ENCODE results near the gene GADD45B. TPM values are rescaled to one million over a fixed set of nuclear protein-coding genes. Genes with fewer than 3 reads are reported as not detected.

Gene GADD45B, protein sequence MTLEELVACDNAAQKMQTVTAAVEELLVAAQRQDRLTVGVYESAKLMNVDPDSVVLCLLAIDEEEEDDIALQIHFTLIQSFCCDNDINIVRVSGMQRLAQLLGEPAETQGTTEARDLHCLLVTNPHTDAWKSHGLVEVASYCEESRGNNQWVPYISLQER
- total RNA-seq = 10 to 100 TPM in 1 of 2 donors, 1 to 10 TPM in 1; 8.3 to 11.4 TPM

DNA sequence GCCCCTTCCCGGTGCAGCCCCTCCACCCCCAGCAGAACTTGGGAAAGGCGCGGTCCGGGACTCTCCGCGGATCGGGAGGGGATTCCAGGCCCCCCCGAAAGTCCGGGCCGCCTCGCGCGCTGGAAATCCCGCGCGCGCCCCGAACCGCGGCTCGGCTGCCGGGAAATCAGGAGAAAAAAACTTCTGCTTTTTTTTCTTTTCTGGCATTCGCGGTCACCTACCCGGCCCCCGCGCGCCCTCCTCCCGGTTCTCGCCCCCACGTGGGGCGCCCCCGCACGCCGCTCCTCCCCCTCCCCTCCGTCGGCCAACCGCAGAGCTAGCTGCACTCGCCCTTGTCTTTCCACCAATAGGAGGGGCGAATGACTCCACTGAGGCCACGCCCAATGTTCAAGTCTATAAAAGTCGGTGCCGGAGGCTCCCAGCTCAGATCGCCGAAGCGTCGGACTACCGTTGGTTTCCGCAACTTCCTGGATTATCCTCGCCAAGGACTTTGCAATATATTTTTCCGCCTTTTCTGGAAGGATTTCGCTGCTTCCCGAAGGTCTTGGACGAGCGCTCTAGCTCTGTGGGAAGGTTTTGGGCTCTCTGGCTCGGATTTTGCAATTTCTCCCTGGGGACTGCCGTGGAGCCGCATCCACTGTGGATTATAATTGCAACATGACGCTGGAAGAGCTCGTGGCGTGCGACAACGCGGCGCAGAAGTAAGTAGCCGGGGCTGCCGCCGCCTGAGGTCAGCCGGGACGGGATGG is at the start of gene GADD45B:
GADD45B (plus strand) TSS at position 426 of the 749 bp plus-strand sequence; CDS start at position 658, 232 bp downstream.

DNA sequence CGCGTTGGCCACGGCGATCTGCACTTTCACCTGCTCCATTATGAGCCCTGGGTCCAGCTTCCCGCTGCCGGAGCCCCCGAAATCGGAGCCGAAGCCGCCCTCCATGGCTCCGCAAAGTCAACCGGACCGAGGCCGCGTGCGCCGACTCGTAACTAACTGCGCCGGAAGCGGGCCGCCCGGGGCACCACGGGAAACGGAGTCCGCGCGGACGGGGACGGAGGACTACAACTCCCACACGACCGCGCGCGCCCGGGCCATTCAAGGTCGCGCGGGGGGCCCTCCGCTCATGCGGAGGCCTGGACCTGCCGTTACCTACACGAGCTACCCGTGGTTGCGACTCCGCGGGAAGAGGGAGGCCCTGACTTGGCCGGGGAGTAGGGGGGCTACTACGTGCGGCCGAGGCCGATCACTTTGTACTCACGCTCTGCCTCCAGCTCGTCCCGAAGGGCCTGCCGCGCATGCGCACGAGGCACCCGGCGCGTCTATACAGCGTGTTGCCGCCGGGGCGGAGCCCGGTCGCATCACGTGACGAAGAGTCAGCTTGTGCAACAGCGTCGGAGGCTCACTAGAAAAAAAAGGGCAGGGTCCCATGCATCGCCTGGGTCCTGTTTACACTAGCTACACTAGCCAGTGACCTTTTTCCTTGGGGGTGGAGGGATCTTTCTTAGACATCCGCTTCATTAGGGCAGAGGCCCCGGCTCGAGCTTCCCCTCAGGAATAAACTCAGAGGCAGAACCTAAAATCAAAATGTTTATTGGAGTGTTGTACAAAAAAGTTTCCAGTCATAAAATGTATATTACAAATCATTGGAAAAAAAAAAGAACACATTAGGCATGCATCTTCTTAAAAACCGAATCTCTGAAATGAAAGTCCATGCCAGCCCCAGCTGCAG is 48.3 kb upstream of the GADD45B start, which contains the start of gene TIMM13:
TIMM13 (minus strand) TSS at position 158 of the 892 bp plus-strand sequence; CDS start at position 105, 53 bp downstream.

Small RNA genes lying within 50 kb of the gene (small RNA-seq; reads per million reads assigned to genes)
- gene RNU6-993P = 0 reads per million in 2 donors

Other genes with a start within 250 kb of the GADD45B start
- gene PLEKHJ1, start 239.8 kb upstream of the GADD45B start, total RNA-seq = 10 to 100 TPM; 29.3 to 46.0 TPM
- 10 to 100 TPM; 19.3 to 42.3 TPM for gene SF3A2, start 239.3 kb upstream of the GADD45B start, total RNA-seq
- gene AMH, start 226.8 kb upstream of the GADD45B start, total RNA-seq = under 1 TPM; 0.33 to 0.34 TPM
- not detected for gene JSRP1, start 219.7 kb upstream of the GADD45B start, total RNA-seq
- gene PEAK3, start 194.0 kb upstream of the GADD45B start, total RNA-seq = not detected
- gene LINGO3, start 168.0 kb upstream of the GADD45B start, total RNA-seq = under 1 TPM in 1 of 2 donors, not detected in 1; under 0.01 TPM
- gene LSM7, start 147.5 kb upstream of the GADD45B start, total RNA-seq = 100 to 1,000 TPM in 1 of 2 donors, 10 to 100 TPM in 1; 69.9 to 128 TPM
- 10 to 100 TPM; 22.0 to 22.4 TPM for gene SPPL2B, start 147.4 kb upstream of the GADD45B start, total RNA-seq
- gene TMPRSS9, start 115.9 kb upstream of the GADD45B start, total RNA-seq = not detected
- gene TIMM13, start 48.5 kb upstream of the GADD45B start, total RNA-seq = 10 to 100 TPM; 26.5 to 45.0 TPM
- 10 to 100 TPM; 18.9 to 75.6 TPM for gene LMNB2, start 19.2 kb upstream of the GADD45B start, total RNA-seq
- 1 to 10 TPM; 1.7 to 2.4 TPM for gene GNG7, start 226.6 kb downstream of the GADD45B start, total RNA-seq
- 1 to 10 TPM; 2.4 to 2.7 TPM for gene DIRAS1, start 245.2 kb downstream of the GADD45B start, total RNA-seq